A549 (cell line): ENCODE data around the gene SNTG2.

Experiments used
- BHLHE40 ChIP-seq: IDR thresholded peaks from 2 replicates; pipeline ENCODE4 v1.6.1; 2012; ENCODE audit warnings: low read depth, low read length, inconsistent platforms
- CHD2 ChIP-seq: fragments of 150-350 bp; IDR thresholded peaks from 2 replicates; pipeline ENCODE4 v1.6.1; 2014; ENCODE audit warnings: low read length; ENCODE audit not compliant: partially characterized antibody
- CTCF ChIP-seq: fragments of >200 bp; sonication (Bioruptor Twin); formaldehyde crosslinking; IDR thresholded peaks from 3 replicates; pipeline ENCODE4 v1.5.1; 2016
- EP300 ChIP-seq, 2 experiments: fragments of >200 bp; sonication (Bioruptor Twin); formaldehyde crosslinking; IDR thresholded peaks; 2 replicates in 1 of 2; 3 replicates in 1 of 2; pipeline ENCODE4 v1.6.1; 2016 to 2017
- HOXB13 ChIP-seq: fragments of 250-450 bp; sonication (Bioruptor Pico); IDR thresholded peaks from 2 replicates; pipeline ENCODE4 v1.5.0; 2020; ENCODE audit warnings: low read depth, mild to moderate bottlenecking, moderate library complexity
- JUN ChIP-seq, 2 experiments: fragments of >200 bp; sonication (Bioruptor Twin); formaldehyde crosslinking; IDR thresholded peaks; 2 replicates in 1 of 2; 3 replicates in 1 of 2; pipeline ENCODE4 v1.6.1; 2016 to 2017
- JUNB ChIP-seq: fragments of >200 bp; sonication (Bioruptor Twin); formaldehyde crosslinking; IDR thresholded peaks from 2 replicates; pipeline ENCODE4 v1.6.1; 2016
- KDM5A ChIP-seq: fragments of 200-600 bp; sonication (generic); IDR thresholded peaks from 2 replicates; pipeline ENCODE4 v1.6.1; 2016; ENCODE audit warnings: antibody characterized with exemption, mild to moderate bottlenecking
- MAFK ChIP-seq: fragments of 450-650 bp; IDR thresholded peaks from 2 replicates; pipeline ENCODE4 v1.6.1; 2014; ENCODE audit not compliant: partially characterized antibody
- PBX3 ChIP-seq: IDR thresholded peaks from 2 replicates; pipeline ENCODE4 v1.6.1; 2012
- POLR2A ChIP-seq: IDR thresholded peaks from 2 replicates; pipeline ENCODE4 v1.6.1; 2012; ENCODE audit warnings: mild to moderate bottlenecking, low read length
- TP53 ChIP-seq: fragments of 250-450 bp; sonication (Bioruptor Pico); IDR thresholded peaks from 2 replicates; pipeline ENCODE4 v1.5.0; 2021; ENCODE audit warnings: mild to moderate bottlenecking, moderate library complexity
- TF ChIP-seq, protein P1 (sequence below): fragments of 200-600 bp; sonication (generic); IDR thresholded peaks from 2 replicates; pipeline ENCODE4 v1.6.1; 2016; ENCODE audit warnings: antibody characterized with exemption, mild to moderate bottlenecking, moderate library complexity
- TF ChIP-seq, protein P2 (sequence below): fragments of 450-650 bp; IDR thresholded peaks from 2 replicates; pipeline ENCODE4 v1.6.1; 2014; ENCODE audit warnings: antibody characterized with exemption

- TF ChIP-seq MAFK (no peak), PBX3 (no peak), BHLHE40 (no peak), CTCF (no peak), CHD2 (no peak), JUNB (no peak), POLR2A (no peak), EP300 (IDR thresholded peaks at IDR 0.05) (no peak), JUN (IDR thresholded peaks at IDR 0.05) (no peak), KDM5A (no peak), TP53 (CRISPR knock-in tag) (no peak), HOXB13 (CRISPR knock-in tag) (no peak)
- TF ChIP-seq, protein P1, sequence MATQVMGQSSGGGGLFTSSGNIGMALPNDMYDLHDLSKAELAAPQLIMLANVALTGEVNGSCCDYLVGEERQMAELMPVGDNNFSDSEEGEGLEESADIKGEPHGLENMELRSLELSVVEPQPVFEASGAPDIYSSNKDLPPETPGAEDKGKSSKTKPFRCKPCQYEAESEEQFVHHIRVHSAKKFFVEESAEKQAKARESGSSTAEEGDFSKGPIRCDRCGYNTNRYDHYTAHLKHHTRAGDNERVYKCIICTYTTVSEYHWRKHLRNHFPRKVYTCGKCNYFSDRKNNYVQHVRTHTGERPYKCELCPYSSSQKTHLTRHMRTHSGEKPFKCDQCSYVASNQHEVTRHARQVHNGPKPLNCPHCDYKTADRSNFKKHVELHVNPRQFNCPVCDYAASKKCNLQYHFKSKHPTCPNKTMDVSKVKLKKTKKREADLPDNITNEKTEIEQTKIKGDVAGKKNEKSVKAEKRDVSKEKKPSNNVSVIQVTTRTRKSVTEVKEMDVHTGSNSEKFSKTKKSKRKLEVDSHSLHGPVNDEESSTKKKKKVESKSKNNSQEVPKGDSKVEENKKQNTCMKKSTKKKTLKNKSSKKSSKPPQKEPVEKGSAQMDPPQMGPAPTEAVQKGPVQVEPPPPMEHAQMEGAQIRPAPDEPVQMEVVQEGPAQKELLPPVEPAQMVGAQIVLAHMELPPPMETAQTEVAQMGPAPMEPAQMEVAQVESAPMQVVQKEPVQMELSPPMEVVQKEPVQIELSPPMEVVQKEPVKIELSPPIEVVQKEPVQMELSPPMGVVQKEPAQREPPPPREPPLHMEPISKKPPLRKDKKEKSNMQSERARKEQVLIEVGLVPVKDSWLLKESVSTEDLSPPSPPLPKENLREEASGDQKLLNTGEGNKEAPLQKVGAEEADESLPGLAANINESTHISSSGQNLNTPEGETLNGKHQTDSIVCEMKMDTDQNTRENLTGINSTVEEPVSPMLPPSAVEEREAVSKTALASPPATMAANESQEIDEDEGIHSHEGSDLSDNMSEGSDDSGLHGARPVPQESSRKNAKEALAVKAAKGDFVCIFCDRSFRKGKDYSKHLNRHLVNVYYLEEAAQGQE = no peak
- TF ChIP-seq, protein P2, sequence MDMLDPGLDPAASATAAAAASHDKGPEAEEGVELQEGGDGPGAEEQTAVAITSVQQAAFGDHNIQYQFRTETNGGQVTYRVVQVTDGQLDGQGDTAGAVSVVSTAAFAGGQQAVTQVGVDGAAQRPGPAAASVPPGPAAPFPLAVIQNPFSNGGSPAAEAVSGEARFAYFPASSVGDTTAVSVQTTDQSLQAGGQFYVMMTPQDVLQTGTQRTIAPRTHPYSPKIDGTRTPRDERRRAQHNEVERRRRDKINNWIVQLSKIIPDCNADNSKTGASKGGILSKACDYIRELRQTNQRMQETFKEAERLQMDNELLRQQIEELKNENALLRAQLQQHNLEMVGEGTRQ = no peak
These were observed 378.0 kb downstream of the SNTG2 start for GRCh38 chr2:1328684-1329083.
